Lung (tissue), 12 donors: Measurements from ENCODE around the gene TRAPPC11. TPM values are rescaled to one million over a fixed set of nuclear protein-coding genes. Genes with fewer than 3 reads are reported as not detected.

ENCODE experiments used
- ATAC-seq: fragments of 200-7000 bp; cut with Tn5 transposase; one replicate; pipeline ENCODE4 v1.9.1; 2020; ENCODE audit warnings: moderate number of reproducible peaks; ENCODE audit not compliant: insufficient read depth, low FRiP score
- DNase-seq, 3 donors: peaks; one replicate each; pipeline ENCODE4 v3.0.0-alpha.2; 2013 to 2017
- H3K27ac ChIP-seq, 2 donors: one replicate each; pipeline ENCODE4 v1.5.1; 2013; ENCODE audit warnings: mild to moderate bottlenecking in 2 of 2, moderate library complexity in 2 of 2, control low read depth in 1 of 2, inconsistent platforms in 1 of 2, low read depth in 1 of 2, low read length in 1 of 2
- H3K27me3 ChIP-seq, 3 donors: one replicate each; pipeline ENCODE4 v1.5.1; 2013; ENCODE audit warnings: low read length in 2 of 3; ENCODE audit not compliant: control insufficient read depth in 3 of 3, insufficient read depth in 3 of 3
- H3K36me3 ChIP-seq, 4 donors: one replicate each; pipeline ENCODE4 v1.5.1; 2013; ENCODE audit warnings: low read length in 4 of 4, mild to moderate bottlenecking in 1 of 4, moderate library complexity in 1 of 4; ENCODE audit not compliant: control insufficient read depth in 4 of 4, insufficient read depth in 4 of 4
- H3K4me1 ChIP-seq, 5 donors: one replicate each; pipeline ENCODE4 v1.5.1; 2013; ENCODE audit warnings: low read length in 5 of 5, mild to moderate bottlenecking in 2 of 5, moderate library complexity in 1 of 5; ENCODE audit not compliant: control insufficient read depth in 5 of 5, insufficient read depth in 5 of 5
- H3K4me3 ChIP-seq: one replicate; pipeline ENCODE4 v1.5.1; 2013; ENCODE audit warnings: mild to moderate bottlenecking, control low read depth, moderate library complexity
- H3K9ac ChIP-seq, 2 donors: one replicate each; pipeline ENCODE4 v1.5.1; 2013; ENCODE audit warnings: low read length in 2 of 2, control low read depth in 1 of 2; ENCODE audit not compliant: insufficient read depth in 1 of 2
- H3K9me3 ChIP-seq, 4 donors: one replicate each; pipeline ENCODE4 v1.5.1; 2013; ENCODE audit warnings: low read length in 3 of 4, mild to moderate bottlenecking in 1 of 4, moderate library complexity in 1 of 4; ENCODE audit not compliant: control insufficient read depth in 4 of 4, insufficient read depth in 3 of 4
- CTCF ChIP-seq: IDR thresholded peaks from 2 replicates; pipeline ENCODE4 v1.5.1; 2012; ENCODE audit warnings: mild to moderate bottlenecking; ENCODE audit errors: control extremely low read depth, extremely low read depth
- WGBS, 2 donors: extraction: QIAGEN DNeasy Blood & Tissue Kit; methylation state at CpG; one replicate each; pipeline ENCODE4 v1.1.7; 2013; 5-methylcytosine and 5-hydroxymethylcytosine counted together
- polyA plus RNA-seq, 2 donors: library from polyadenylated mRNA; stranded (reverse); fragments of 200-250 nt; gene quantifications; one replicate each; pipeline ENCODE4 v1.2.1, GENCODE V29; 2013
- total RNA-seq, 2 donors: library from RNA; depleted of rRNA in 1 of 2; stranded (reverse); fragments of >200 nt in 1 of 2; gene quantifications; one replicate each; pipeline ENCODE4 v1.2.1, GENCODE V29; 2014 to 2021
- donor health status: control.
- donor health status: control.
- donor health status: Bipolar disorder and iron deficiency.
- donor health status: healthy.
- donor health status: DM: yes; HTN: yes; CAD: no.

Gene TRAPPC11
- total and polyA plus RNA-seq, 4 donors = 15.5 to 80.1 (median 25.4) TPM

- 75 to 78% methylated on average over 13 of the region's 13 CpGs for WGBS, 2 donors
- Histone ChIP-seq H3K4me1 (peaks cover 0 to 1% (median 0%) of the 10 kb centered on the region in 5 donors), H3K27ac (no peak overlapping the region), H3K27me3 (no peaks in the 10 kb centered on the region), H3K9ac (no peak overlapping the region), H3K9me3 (no peaks in the 10 kb centered on the region), H3K36me3 (no peaks in the 10 kb centered on the region), H3K4me3 (no peak overlapping the region)
- TF ChIP-seq CTCF = no peak
- no peak for DNase-seq
- no peak for ATAC-seq
These were observed 70.6 kb downstream of the TRAPPC11 start for GRCh38 chr4:183729430-183730328.

GRCh38 chr4:183732296-183732695, 73.2 kb downstream of the TRAPPC11 start:
- WGBS, 2 donors = 91% methylated on average over 8 of the region's 8 CpGs
- DNase-seq = no peak
- H3K9me3 ChIP-seq = no peaks in the 10 kb centered on the region

GRCh38 chr4:183733181-183733580, 74.1 kb downstream of the TRAPPC11 start:
- Histone ChIP-seq H3K36me3 (no peaks in the 10 kb centered on the region), H3K27me3 (no peaks in the 10 kb centered on the region), H3K9me3 (no peaks in the 10 kb centered on the region), H3K4me1 (peaks cover 0 to under 1% (median 0%) of the 10 kb centered on the region in 5 donors), H3K4me3 (no peak overlapping the region), H3K9ac (no peak overlapping the region), H3K27ac (no peak overlapping the region)
- TF ChIP-seq CTCF = no peak
- no peak for DNase-seq
- ATAC-seq = no peak
- 94 to 95% methylated on average over 11 of the region's 11 CpGs for WGBS, 2 donors

More at GRCh38 chr4:183732296-183732695, 73.2 kb downstream of the TRAPPC11 start:
- ATAC-seq = no peak
- no peak overlapping the region for H3K9ac ChIP-seq
- no peaks in the 10 kb centered on the region for H3K36me3 ChIP-seq
- TF ChIP-seq CTCF = no peak
- H3K4me1 ChIP-seq = peaks cover 0 to 1% (median 0%) of the 10 kb centered on the region in 5 donors
- no peak overlapping the region for H3K4me3 ChIP-seq
- H3K27ac ChIP-seq = no peak overlapping the region
- no peaks in the 10 kb centered on the region for H3K27me3 ChIP-seq
